ENCODE results near the gene THSD4. TPM values are rescaled to one million over a fixed set of nuclear protein-coding genes. Genes with fewer than 3 reads are reported as not detected.

The THSD4 gene
- polyA plus RNA-seq, 2 of the 4 experiments (the other 2 are of a cell fraction), result 15.8 to 40.7 TPM

DNA sequence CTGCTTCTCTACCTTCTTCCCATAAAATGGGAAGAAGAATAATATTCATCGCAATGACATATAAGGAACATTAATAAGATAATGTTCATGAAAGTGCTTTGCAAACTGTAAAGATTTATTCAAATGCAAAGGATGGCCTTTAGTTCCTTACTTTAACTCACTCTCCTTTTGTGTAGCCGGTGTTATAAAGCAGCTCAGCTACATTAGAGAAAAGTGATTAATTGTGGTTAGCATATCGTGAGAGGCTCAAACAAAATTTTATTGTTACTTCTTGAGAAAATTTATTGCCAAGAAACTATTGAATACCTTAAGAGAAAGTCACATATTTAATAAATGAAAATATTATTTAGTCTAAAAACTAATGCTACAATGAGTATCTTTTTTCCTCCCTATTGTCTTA lies 444.3 kb downstream of the THSD4 start:
- Histone ChIP-seq H3K4me2 (no peak overlapping the region), H3K4me3 (no peak overlapping the region), H3K4me1 (peaks cover 12% of the 10 kb centered on the region; the same call in 2 of the 3 replicates), H3K27ac (no peak overlapping the region), H3K9me3 (peaks cover 6% of the 10 kb centered on the region)
- WGBS (ENCODE audit: missing lambda C conversion rate), result 62% methylated on average over 3 of the region's 3 CpGs
- DNase-seq (ENCODE audit: low read depth in 1 of 2, low spot score in 1 of 2) (no peak), FAIRE-seq (peak; percentile 23), ATAC-seq (no peak)
- ChIA-PET POLR2A (no interaction called here), CTCF (no interaction called here)
- TF ChIP-seq, protein P1, sequence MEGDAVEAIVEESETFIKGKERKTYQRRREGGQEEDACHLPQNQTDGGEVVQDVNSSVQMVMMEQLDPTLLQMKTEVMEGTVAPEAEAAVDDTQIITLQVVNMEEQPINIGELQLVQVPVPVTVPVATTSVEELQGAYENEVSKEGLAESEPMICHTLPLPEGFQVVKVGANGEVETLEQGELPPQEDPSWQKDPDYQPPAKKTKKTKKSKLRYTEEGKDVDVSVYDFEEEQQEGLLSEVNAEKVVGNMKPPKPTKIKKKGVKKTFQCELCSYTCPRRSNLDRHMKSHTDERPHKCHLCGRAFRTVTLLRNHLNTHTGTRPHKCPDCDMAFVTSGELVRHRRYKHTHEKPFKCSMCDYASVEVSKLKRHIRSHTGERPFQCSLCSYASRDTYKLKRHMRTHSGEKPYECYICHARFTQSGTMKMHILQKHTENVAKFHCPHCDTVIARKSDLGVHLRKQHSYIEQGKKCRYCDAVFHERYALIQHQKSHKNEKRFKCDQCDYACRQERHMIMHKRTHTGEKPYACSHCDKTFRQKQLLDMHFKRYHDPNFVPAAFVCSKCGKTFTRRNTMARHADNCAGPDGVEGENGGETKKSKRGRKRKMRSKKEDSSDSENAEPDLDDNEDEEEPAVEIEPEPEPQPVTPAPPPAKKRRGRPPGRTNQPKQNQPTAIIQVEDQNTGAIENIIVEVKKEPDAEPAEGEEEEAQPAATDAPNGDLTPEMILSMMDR (IDR thresholded peaks at IDR 0.05), result no peak
- TF ChIP-seq TP53 (CRISPR knock-in tag; IDR thresholded peaks at IDR 0.05), result no peak
- no peak for TF ChIP-seq SREBF2 (IDR thresholded peaks at IDR 0.05)
- no peak for TF ChIP-seq EHMT2 (IDR thresholded peaks at IDR 0.05; ENCODE audit: low read depth)
- no peak for TF ChIP-seq HOXA7 (CRISPR knock-in tag; IDR thresholded peaks at IDR 0.05)
- TF ChIP-seq JUNB (IDR thresholded peaks at IDR 0.05), result no peak
- TF ChIP-seq GATA3 (IDR thresholded peaks at IDR 0.05; ENCODE audit: borderline replicate concordance), result no peak
- TF ChIP-seq MYC (IDR thresholded peaks at IDR 0.05; ENCODE audit: borderline replicate concordance, low read length), result no peak
- TF ChIP-seq ZFP36 (IDR thresholded peaks at IDR 0.05; ENCODE audit: borderline replicate concordance, partially characterized antibody), result no peak
- no peak for TF ChIP-seq JUN (IDR thresholded peaks at IDR 0.05)
- TF ChIP-seq FOXS1 (CRISPR knock-in tag; IDR thresholded peaks at IDR 0.05), result no peak

DNA sequence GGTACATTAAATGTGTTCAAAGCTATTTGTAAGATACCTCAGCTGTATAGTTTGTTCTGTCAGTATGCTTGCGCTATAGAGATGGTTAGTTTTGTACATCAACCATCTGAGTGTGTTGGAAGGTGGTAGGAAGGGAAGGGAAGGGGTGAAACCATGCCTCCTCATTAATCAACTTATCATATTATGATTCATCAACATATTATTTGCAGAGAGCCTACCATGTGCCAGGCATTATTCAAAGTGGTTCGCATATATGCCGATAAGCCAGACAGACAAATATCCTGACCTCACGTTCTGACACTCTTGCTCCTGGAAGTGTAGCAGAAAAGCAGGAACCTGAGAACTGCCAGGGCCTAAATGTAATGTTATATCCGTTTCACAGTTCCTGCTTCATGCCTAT lies 447.0 kb downstream of the THSD4 start:
- FAIRE-seq (no peak), DNase-seq (ENCODE audit: low read depth in 1 of 2, low spot score in 1 of 2) (no peak), ATAC-seq (no peak)
- Histone ChIP-seq H3K27ac (peak overlapping the region in 1 of 2 experiments; percentile 3; a peak in 1 of 6 replicates), H3K4me2 (peak overlapping the region; percentile 15; the same call in 2 of the 3 replicates), H3K4me3 (no peak overlapping the region), H3K9me3 (peaks cover 6% of the 10 kb centered on the region), H3K4me1 (peaks cover 12% of the 10 kb centered on the region; the same call in 2 of the 3 replicates)
- ChIA-PET CTCF (interaction anchor here (0.8 to 2.0 kb wide), 4 partner anchors 10 to 288 kb away, joined by 3 to 8 read pairs (median 3); no protein-coding TSS in a partner anchor), POLR2A (no interaction called here)
- 90% methylated on average over 5 of the region's 5 CpGs for WGBS (ENCODE audit: missing lambda C conversion rate)
- TF ChIP-seq ZFP36 (IDR thresholded peaks at IDR 0.05; ENCODE audit: borderline replicate concordance, partially characterized antibody), result no peak
- TF ChIP-seq, protein P2, sequence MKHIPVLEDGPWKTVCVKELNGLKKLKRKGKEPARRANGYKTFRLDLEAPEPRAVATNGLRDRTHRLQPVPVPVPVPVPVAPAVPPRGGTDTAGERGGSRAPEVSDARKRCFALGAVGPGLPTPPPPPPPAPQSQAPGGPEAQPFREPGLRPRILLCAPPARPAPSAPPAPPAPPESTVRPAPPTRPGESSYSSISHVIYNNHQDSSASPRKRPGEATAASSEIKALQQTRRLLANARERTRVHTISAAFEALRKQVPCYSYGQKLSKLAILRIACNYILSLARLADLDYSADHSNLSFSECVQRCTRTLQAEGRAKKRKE (CRISPR knock-in tag; IDR thresholded peaks at IDR 0.05; ENCODE audit: low read depth), result no peak
- TF ChIP-seq ZNF302 (CRISPR knock-in tag; IDR thresholded peaks at IDR 0.05), result no peak
- no peak for TF ChIP-seq MYC (IDR thresholded peaks at IDR 0.05; ENCODE audit: borderline replicate concordance, low read length)
- TF ChIP-seq, protein P3, sequence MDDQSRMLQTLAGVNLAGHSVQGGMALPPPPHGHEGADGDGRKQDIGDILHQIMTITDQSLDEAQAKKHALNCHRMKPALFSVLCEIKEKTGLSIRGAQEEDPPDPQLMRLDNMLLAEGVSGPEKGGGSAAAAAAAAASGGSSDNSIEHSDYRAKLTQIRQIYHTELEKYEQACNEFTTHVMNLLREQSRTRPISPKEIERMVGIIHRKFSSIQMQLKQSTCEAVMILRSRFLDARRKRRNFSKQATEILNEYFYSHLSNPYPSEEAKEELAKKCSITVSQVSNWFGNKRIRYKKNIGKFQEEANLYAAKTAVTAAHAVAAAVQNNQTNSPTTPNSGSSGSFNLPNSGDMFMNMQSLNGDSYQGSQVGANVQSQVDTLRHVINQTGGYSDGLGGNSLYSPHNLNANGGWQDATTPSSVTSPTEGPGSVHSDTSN (IDR thresholded peaks at IDR 0.05), result no peak
- no peak for TF ChIP-seq HOXA7 (CRISPR knock-in tag; IDR thresholded peaks at IDR 0.05)
- no peak for TF ChIP-seq TFCP2L1 (CRISPR knock-in tag; IDR thresholded peaks at IDR 0.05)
- no peak for TF ChIP-seq JUNB (IDR thresholded peaks at IDR 0.05)

DNA sequence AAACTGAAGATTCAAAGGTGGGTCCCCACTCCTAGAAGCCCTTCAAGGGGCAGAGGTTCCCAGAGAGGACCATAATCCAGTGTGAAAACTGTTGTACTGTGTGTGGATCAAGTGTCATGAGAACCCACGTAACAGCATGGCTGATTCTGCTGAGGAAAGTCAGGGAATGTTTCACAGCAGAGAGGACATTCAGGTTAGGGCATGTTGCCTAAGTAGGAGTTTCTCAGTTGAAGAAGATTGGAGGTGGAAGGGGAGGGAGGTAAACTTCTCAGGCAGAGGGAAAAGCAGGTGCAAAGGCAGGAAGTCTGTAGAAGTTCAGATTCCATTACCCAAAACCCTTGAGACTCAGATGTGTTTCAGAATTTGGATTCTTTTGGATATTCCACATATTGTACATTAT lies 448.9 kb downstream of the THSD4 start:
- WGBS (ENCODE audit: missing lambda C conversion rate), result 0% methylated on average over 1 of the region's 1 CpG

More for the DNA sequence above, 448.9 kb downstream of the THSD4 start:
- Histone ChIP-seq H3K4me3 (no peak overlapping the region), H3K27ac (no peak overlapping the region), H3K4me1 (peaks cover 12% of the 10 kb centered on the region; the same call in 2 of the 3 replicates), H3K4me2 (no peak overlapping the region), H3K9me3 (no peaks in the 10 kb centered on the region)
- POLR2A ChIA-PET, result no interaction called here
- CTCF ChIA-PET, result no interaction called here
- DNase-seq (ENCODE audit: low read depth in 1 of 2, low spot score in 1 of 2), result no peak
- no peak for FAIRE-seq
- ATAC-seq, result no peak
- TF ChIP-seq NFE2L2 (conservative IDR thresholded peaks at IDR 0.05; ENCODE audit: low read length) (no peak), JUN (IDR thresholded peaks at IDR 0.05) (no peak), HOXA7 (CRISPR knock-in tag; IDR thresholded peaks at IDR 0.05) (no peak), ZNF302 (CRISPR knock-in tag; IDR thresholded peaks at IDR 0.05) (no peak), EP300 (IDR thresholded peaks at IDR 0.05) (no peak), ZC3H11A (IDR thresholded peaks at IDR 0.05) (no peak), SREBF2 (IDR thresholded peaks at IDR 0.05) (no peak), CBX8 (IDR thresholded peaks at IDR 0.05) (no peak), CHD4 (IDR thresholded peaks at IDR 0.05; ENCODE audit: borderline replicate concordance) (no peak)
- TF ChIP-seq, protein P2 (CRISPR knock-in tag; IDR thresholded peaks at IDR 0.05; ENCODE audit: low read depth), result no peak

Measured in A549 (cell line).